Myocyte (in vitro differentiated cells): Measurements from ENCODE around the gene ALOX5. TPM values are rescaled to one million over a fixed set of nuclear protein-coding genes. Genes with fewer than 3 reads are reported as not detected.
"Not testable (repeated sequence)": the region's sequence is repeated elsewhere in the genome, so short reads cannot be mapped to it uniquely, and the experiment has no call there.

Source experiments
- DNase-seq: peaks from one replicate; pipeline ENCODE4 v3.0.0-alpha.2; 2012; ENCODE audit warnings: low read depth
- total RNA-seq: library from RNA; depleted of rRNA; stranded (reverse); fragments of >200 nt; gene quantifications from 2 replicates; pipeline ENCODE4 v1.2.3, GENCODE V29; 2014

Gene ALOX5
- total RNA-seq, 1 donor from 2014 or later: not detected

GRCh38 chr10:45374350-45375052 is 485 bp downstream of the ALOX5 start:
- DNase-seq: no peak

- no peak for DNase-seq
Measured at GRCh38 chr10:45375101-45375500, 1.1 kb downstream of the ALOX5 start.

- DNase-seq: no peak
Measured at GRCh38 chr10:45375716-45376231, 1.8 kb downstream of the ALOX5 start.

- no peak for DNase-seq
Measured at GRCh38 chr10:45376371-45376801, 2.4 kb downstream of the ALOX5 start.

- DNase-seq: no peak
Measured at GRCh38 chr10:45377321-45377720, 3.3 kb downstream of the ALOX5 start.

- DNase-seq: no peak
Measured at GRCh38 chr10:45377858-45378257, 3.8 kb downstream of the ALOX5 start.

GRCh38 chr10:45378914-45379726 is 5.1 kb downstream of the ALOX5 start:
- DNase-seq: no peak

- no peak for DNase-seq
Measured at GRCh38 chr10:45379891-45380540, 6.0 kb downstream of the ALOX5 start.

- DNase-seq: no peak
Measured at GRCh38 chr10:45380903-45381620, 7.0 kb downstream of the ALOX5 start.

- no peak for DNase-seq
Measured at GRCh38 chr10:45382591-45382990, 8.6 kb downstream of the ALOX5 start.

- DNase-seq: no peak
Measured at GRCh38 chr10:45383682-45384330, 9.8 kb downstream of the ALOX5 start.

- no peak for DNase-seq
Measured at GRCh38 chr10:45386657-45387056, 12.6 kb downstream of the ALOX5 start.

GRCh38 chr10:45387096-45387893 is 13.3 kb downstream of the ALOX5 start:
- DNase-seq: no peak

- DNase-seq: not testable (repeated sequence)
Measured at GRCh38 chr10:45389671-45390070, 15.7 kb downstream of the ALOX5 start.

GRCh38 chr10:45391636-45392035 is 17.6 kb downstream of the ALOX5 start:
- not testable (repeated sequence) for DNase-seq

- DNase-seq: no peak
Measured at GRCh38 chr10:45395554-45395953, 21.5 kb downstream of the ALOX5 start.

GRCh38 chr10:45398595-45398994 is 24.6 kb downstream of the ALOX5 start:
- no peak for DNase-seq

- no peak for DNase-seq
Measured at GRCh38 chr10:45399113-45399512, 25.1 kb downstream of the ALOX5 start.

GRCh38 chr10:45403151-45403550 is 29.1 kb downstream of the ALOX5 start:
- no peak for DNase-seq
